Measurements from ENCODE around the gene IL19.

IL19 gene

DNA sequence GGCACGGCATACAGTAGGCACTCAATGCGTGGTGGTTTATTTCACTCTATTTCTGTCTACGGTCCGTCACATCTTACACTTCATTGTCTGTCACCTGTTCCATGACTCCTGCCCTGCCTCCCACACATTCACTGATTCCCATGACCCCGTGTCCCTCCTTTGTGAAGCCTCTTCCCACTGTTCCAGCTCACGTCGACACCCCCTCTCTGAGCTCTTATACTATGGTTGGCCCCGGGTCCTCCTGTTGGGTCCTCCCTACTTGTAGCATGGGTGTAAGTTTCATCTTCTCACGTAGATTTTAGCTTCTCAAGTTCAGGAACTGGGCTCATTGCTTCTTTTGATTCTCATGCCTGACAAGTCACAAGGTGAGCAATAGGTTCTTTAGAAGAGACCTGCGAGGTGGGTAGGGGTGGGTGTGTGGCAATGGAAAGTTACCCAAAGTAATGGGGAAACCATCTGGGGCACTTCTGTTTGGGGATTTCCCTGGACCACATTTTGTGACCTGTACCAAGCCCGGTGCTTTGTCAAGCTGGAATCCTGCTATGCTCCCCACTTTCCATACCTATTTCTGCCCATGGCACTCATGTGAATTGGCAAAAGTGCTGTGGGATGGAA is 23.8 kb downstream of the IL19 start (continued):
- TF ChIP-seq, protein P1, sequence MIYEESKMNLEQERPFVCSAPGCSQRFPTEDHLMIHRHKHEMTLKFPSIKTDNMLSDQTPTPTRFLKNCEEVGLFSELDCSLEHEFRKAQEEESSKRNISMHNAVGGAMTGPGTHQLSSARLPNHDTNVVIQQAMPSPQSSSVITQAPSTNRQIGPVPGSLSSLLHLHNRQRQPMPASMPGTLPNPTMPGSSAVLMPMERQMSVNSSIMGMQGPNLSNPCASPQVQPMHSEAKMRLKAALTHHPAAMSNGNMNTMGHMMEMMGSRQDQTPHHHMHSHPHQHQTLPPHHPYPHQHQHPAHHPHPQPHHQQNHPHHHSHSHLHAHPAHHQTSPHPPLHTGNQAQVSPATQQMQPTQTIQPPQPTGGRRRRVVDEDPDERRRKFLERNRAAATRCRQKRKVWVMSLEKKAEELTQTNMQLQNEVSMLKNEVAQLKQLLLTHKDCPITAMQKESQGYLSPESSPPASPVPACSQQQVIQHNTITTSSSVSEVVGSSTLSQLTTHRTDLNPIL (CRISPR knock-in tag; IDR thresholded peaks at IDR 0.05; ENCODE audit: low read depth), result no peak
- TF ChIP-seq BACH2 (CRISPR knock-in tag; IDR thresholded peaks at IDR 0.05; ENCODE audit: borderline replicate concordance) (no peak), ZNF8 (CRISPR knock-in tag; IDR thresholded peaks at IDR 0.05) (no peak)

DNA sequence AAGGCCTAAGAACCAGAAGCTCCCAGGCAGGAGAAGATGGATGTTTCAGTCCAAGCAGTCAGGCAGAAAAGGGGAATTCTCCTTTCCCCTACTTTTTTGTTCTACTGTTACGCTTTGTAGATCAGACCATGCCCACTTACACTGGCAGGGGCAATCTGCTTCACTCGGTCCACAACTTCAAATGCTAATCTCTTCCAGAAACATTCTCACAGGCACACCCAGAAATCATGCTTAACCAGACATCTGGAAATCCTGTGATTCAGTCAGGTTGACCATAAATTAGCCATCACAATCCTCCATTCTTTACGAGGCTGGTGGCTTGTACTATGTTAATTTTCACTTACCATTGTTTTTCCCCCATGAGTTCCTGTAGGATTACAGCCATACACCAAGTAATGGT is 25.5 kb downstream of the IL19 start:
- no peak for ATAC-seq
- no peak for TF ChIP-seq SNAI2 (CRISPR knock-in tag; IDR thresholded peaks at IDR 0.05)
- TF ChIP-seq GLIS3 (CRISPR knock-in tag; IDR thresholded peaks at IDR 0.05), result no peak
- TF ChIP-seq, protein P2, sequence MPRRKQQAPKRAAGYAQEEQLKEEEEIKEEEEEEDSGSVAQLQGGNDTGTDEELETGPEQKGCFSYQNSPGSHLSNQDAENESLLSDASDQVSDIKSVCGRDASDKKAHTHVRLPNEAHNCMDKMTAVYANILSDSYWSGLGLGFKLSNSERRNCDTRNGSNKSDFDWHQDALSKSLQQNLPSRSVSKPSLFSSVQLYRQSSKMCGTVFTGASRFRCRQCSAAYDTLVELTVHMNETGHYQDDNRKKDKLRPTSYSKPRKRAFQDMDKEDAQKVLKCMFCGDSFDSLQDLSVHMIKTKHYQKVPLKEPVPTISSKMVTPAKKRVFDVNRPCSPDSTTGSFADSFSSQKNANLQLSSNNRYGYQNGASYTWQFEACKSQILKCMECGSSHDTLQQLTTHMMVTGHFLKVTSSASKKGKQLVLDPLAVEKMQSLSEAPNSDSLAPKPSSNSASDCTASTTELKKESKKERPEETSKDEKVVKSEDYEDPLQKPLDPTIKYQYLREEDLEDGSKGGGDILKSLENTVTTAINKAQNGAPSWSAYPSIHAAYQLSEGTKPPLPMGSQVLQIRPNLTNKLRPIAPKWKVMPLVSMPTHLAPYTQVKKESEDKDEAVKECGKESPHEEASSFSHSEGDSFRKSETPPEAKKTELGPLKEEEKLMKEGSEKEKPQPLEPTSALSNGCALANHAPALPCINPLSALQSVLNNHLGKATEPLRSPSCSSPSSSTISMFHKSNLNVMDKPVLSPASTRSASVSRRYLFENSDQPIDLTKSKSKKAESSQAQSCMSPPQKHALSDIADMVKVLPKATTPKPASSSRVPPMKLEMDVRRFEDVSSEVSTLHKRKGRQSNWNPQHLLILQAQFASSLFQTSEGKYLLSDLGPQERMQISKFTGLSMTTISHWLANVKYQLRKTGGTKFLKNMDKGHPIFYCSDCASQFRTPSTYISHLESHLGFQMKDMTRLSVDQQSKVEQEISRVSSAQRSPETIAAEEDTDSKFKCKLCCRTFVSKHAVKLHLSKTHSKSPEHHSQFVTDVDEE (CRISPR knock-in tag; IDR thresholded peaks at IDR 0.05), result no peak
- no peak for TF ChIP-seq ZNF8 (CRISPR knock-in tag; IDR thresholded peaks at IDR 0.05)

DNA sequence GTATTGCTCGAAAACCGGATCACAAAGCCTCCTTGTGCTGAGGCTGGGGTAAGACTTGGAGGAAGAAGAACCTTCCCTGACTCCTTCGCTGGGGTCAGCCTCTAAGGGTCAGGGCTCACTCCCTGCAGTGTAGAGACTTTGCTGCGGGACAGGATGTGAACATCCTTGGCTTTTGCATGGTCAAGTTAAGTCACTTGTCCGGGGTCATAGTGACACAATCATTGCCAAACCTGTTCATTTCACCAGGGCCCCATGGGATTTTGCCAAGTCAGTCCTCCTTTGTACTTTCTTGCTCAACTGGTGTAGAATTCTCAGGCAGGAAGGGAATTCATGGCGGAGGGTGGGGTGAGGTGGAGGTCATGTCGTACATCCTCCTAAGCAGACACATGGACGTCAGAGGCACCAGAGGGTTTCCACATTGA is 26.4 kb downstream of the IL19 start:
- ATAC-seq, result no peak

DNA sequence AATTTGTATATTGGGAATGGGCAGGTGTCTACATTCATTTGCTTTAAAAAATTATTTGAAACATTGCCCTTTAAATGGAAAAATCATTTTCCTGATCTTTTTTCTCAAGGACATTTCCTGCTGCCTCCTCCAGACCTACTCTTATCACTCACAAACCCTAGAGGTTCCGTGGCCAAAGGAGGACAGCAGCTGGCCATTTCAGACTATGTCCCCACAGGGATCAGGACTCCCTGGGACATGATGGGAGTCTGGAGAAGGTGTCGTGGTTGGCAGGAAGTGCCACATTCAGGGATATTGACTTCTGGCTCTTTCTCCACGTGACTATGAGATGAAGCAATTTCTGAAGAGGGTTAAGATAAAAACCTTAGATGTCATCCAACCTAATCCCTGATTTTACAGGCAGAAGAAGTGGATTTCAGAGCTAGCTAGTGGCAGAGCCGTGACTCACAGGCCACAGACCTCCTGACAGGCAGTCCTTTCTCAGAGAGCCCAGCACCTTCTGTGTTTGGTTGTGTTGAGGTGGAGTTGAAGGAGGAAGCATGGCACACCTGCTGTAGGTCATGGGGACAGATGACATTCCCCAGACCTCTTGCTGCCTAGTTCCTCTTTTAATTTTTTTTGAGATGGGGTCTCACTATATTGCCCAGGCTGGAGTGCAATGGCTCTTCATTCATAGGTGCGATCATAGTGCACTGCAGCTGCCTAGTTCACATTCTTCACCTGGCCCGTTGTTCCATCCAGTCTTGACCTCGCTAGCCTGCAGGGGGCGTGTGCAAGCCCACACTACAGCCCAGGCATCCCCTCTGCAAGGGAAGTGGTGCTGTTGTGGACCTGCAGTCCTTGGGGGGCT is 27.2 kb downstream of the IL19 start:
- peak; percentile 82 for ATAC-seq
- TF ChIP-seq SNAI2 (CRISPR knock-in tag; IDR thresholded peaks at IDR 0.05) (no peak), CSDC2 (CRISPR knock-in tag; IDR thresholded peaks at IDR 0.05) (no peak), ISL1 (CRISPR knock-in tag; IDR thresholded peaks at IDR 0.05) (no peak), ZNF565 (CRISPR knock-in tag; conservative IDR thresholded peaks at IDR 0.05; ENCODE audit: low read depth) (no peak), ESRRG (CRISPR knock-in tag; IDR thresholded peaks at IDR 0.05) (no peak), ZNF70 (CRISPR knock-in tag; IDR thresholded peaks at IDR 0.05) (no peak), PPARA (CRISPR knock-in tag; IDR thresholded peaks at IDR 0.05; ENCODE audit: borderline replicate concordance) (no peak), BACH2 (CRISPR knock-in tag; IDR thresholded peaks at IDR 0.05; ENCODE audit: borderline replicate concordance) (no peak)
- TF ChIP-seq, protein P1 (CRISPR knock-in tag; IDR thresholded peaks at IDR 0.05; ENCODE audit: low read depth), result no peak
- TF ChIP-seq, protein P3, sequence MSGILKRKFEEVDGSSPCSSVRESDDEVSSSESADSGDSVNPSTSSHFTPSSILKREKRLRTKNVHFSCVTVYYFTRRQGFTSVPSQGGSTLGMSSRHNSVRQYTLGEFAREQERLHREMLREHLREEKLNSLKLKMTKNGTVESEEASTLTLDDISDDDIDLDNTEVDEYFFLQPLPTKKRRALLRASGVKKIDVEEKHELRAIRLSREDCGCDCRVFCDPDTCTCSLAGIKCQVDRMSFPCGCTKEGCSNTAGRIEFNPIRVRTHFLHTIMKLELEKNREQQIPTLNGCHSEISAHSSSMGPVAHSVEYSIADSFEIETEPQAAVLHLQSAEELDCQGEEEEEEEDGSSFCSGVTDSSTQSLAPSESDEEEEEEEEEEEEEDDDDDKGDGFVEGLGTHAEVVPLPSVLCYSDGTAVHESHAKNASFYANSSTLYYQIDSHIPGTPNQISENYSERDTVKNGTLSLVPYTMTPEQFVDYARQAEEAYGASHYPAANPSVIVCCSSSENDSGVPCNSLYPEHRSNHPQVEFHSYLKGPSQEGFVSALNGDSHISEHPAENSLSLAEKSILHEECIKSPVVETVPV (CRISPR knock-in tag; IDR thresholded peaks at IDR 0.05), result no peak
- TF ChIP-seq, protein P4, sequence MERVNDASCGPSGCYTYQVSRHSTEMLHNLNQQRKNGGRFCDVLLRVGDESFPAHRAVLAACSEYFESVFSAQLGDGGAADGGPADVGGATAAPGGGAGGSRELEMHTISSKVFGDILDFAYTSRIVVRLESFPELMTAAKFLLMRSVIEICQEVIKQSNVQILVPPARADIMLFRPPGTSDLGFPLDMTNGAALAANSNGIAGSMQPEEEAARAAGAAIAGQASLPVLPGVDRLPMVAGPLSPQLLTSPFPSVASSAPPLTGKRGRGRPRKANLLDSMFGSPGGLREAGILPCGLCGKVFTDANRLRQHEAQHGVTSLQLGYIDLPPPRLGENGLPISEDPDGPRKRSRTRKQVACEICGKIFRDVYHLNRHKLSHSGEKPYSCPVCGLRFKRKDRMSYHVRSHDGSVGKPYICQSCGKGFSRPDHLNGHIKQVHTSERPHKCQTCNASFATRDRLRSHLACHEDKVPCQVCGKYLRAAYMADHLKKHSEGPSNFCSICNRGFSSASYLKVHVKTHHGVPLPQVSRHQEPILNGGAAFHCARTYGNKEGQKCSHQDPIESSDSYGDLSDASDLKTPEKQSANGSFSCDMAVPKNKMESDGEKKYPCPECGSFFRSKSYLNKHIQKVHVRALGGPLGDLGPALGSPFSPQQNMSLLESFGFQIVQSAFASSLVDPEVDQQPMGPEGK (CRISPR knock-in tag; IDR thresholded peaks at IDR 0.05; ENCODE audit: borderline replicate concordance), result no peak

More for the DNA sequence above, 26.4 kb downstream of the IL19 start:
- TF ChIP-seq PPARA (CRISPR knock-in tag; IDR thresholded peaks at IDR 0.05; ENCODE audit: borderline replicate concordance), result no peak
- TF ChIP-seq TOX (CRISPR knock-in tag; IDR thresholded peaks at IDR 0.05; ENCODE audit: borderline replicate concordance), result no peak
- TF ChIP-seq ARNTL (CRISPR knock-in tag; IDR thresholded peaks at IDR 0.05; ENCODE audit: borderline replicate concordance, low read depth), result no peak
- no peak for TF ChIP-seq BACH2 (CRISPR knock-in tag; IDR thresholded peaks at IDR 0.05; ENCODE audit: borderline replicate concordance)
- TF ChIP-seq CSDC2 (CRISPR knock-in tag; IDR thresholded peaks at IDR 0.05), result no peak
